K562 (cell line): Measurements from ENCODE around the gene CCR5AS.
A peak's percentile ranks its signal among the peaks of the same experiment; 100 is the strongest.

Experiments
- ATF4 ChIP-seq: fragments of 450-650 bp; formaldehyde crosslinking; IDR thresholded peaks from 2 replicates; pipeline ENCODE4 v1.4.0; 2022; ENCODE audit warnings: mild to moderate bottlenecking, moderate library complexity
- CBFA2T2 ChIP-seq: fragments of 450-650 bp; conservative IDR thresholded peaks from 2 replicates; pipeline ENCODE4 v1.6.1; 2017; ENCODE audit warnings: mild to moderate bottlenecking
- CXXC5 ChIP-seq: fragments of 250-450 bp; sonication (Bioruptor Pico); IDR thresholded peaks from 2 replicates; pipeline ENCODE4 v1.8.0; 2022; ENCODE audit warnings: inconsistent platforms, mild to moderate bottlenecking, moderate library complexity
- FOSL1 ChIP-seq: fragments of 200-800 bp; sonication (Bioruptor generic); conservative IDR thresholded peaks from 2 replicates; pipeline ENCODE4 v1.6.1; 2016; ENCODE audit warnings: missing genetic modification characterization, missing compliant biosample characterization
- FOXK2 ChIP-seq, 2 experiments: fragments of 450-650 bp; IDR thresholded peaks in 1 of 2; conservative IDR thresholded peaks in 1 of 2; 2 replicates each; pipeline ENCODE4 v1.6.1; 2016; ENCODE audit warnings: low read depth in 2 of 2, mild to moderate bottlenecking in 1 of 2
- HOXB6 ChIP-seq: fragments of 250-450 bp; sonication (Bioruptor Pico); IDR thresholded peaks from 2 replicates; pipeline ENCODE4 v1.5.1; 2022; ENCODE audit warnings: mild to moderate bottlenecking, borderline replicate concordance
- MED1 ChIP-seq: sonication (generic); formaldehyde crosslinking; IDR thresholded peaks from 2 replicates; pipeline ENCODE4 v1.8.1; 2023; ENCODE audit warnings: missing genetic modification reagents, borderline replicate concordance
- OTX1 ChIP-seq: fragments of 450-650 bp; formaldehyde crosslinking; IDR thresholded peaks from 2 replicates; pipeline ENCODE4 v1.4.0; 2022; ENCODE audit warnings: mild to moderate bottlenecking
- RBM17 ChIP-seq: fragments of 200-400 bp; formaldehyde crosslinking; IDR thresholded peaks from 2 replicates; pipeline ENCODE4 v1.6.1; 2017; ENCODE audit warnings: low read depth, mild to moderate bottlenecking, low read length, borderline replicate concordance
- ZBTB7A ChIP-seq: IDR thresholded peaks from 2 replicates; pipeline ENCODE4 v1.6.1; 2011; ENCODE audit warnings: low read depth, mild to moderate bottlenecking, low read length, moderate library complexity, borderline replicate concordance; ENCODE audit not compliant: control insufficient read depth
- ZMIZ1 ChIP-seq, 2 experiments: fragments of 150-350 bp in 1 of 2; IDR thresholded peaks; 2 replicates each; pipeline ENCODE4 v1.6.1; 2012 to 2016; ENCODE audit warnings: low read depth in 2 of 2, low read length in 2 of 2, mild to moderate bottlenecking in 1 of 2, moderate library complexity in 1 of 2
- ZNF224 ChIP-seq: sonication (generic); formaldehyde crosslinking; IDR thresholded peaks from 2 replicates; pipeline ENCODE4 v1.8.0; 2022; ENCODE audit warnings: mild to moderate bottlenecking, missing genetic modification reagents
- ZNF778 ChIP-seq: fragments of 450-650 bp; formaldehyde crosslinking; IDR thresholded peaks from 2 replicates; pipeline ENCODE4 v1.4.0; 2020; ENCODE audit warnings: mild to moderate bottlenecking, moderate library complexity
- TF ChIP-seq, protein P1 (sequence below): sonication (generic); formaldehyde crosslinking; IDR thresholded peaks from 2 replicates; pipeline ENCODE4 v1.8.0; 2022; ENCODE audit warnings: missing genetic modification reagents, mild to moderate bottlenecking, borderline replicate concordance
- TF ChIP-seq, protein P2 (sequence below): sonication (generic); formaldehyde crosslinking; IDR thresholded peaks from 2 replicates; pipeline ENCODE4 v1.8.1; 2023; ENCODE audit warnings: mild to moderate bottlenecking, missing genetic modification reagents, moderate library complexity
- TF ChIP-seq, protein P3 (sequence below): sonication (generic); formaldehyde crosslinking; IDR thresholded peaks from 2 replicates; pipeline ENCODE4 v1.8.1; 2023; ENCODE audit warnings: mild to moderate bottlenecking, missing genetic modification reagents

Gene CCR5AS

DNA sequence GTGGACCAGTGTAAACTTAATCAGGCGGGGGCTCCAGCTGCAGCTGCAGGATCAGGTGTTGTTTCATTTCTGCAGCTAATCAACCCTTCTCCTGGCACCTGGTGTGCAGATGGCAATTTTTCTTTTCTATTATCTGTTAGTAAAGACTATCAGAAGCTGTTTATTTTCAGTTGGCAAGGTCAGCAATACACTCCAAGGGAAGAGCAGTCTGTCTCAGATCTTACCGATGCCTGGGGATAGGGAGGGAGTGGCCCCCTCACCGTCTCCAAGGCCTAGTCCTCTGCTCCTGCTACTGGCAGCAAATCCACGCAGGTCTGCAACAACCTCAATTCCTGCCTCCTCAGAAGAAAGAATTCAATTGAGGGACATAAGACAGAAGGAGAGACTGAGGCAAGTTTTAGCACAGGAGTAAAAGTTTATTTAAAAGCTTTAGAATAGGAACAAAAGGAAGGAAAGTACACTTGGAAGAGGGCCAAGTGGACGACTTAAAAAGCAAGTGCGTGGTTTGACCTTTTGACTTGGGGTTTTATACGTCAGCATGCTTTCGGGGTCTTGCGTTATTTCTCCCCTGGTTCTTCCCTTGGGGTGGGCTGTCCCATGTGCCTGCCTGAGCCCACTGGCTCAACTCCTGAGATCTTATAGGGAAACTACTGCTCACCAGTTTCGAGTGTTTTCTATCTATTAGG, 9.4 kb upstream of the CCR5AS start (continued):
- TF ChIP-seq ZBTB7A: no peak
- TF ChIP-seq, protein P1, sequence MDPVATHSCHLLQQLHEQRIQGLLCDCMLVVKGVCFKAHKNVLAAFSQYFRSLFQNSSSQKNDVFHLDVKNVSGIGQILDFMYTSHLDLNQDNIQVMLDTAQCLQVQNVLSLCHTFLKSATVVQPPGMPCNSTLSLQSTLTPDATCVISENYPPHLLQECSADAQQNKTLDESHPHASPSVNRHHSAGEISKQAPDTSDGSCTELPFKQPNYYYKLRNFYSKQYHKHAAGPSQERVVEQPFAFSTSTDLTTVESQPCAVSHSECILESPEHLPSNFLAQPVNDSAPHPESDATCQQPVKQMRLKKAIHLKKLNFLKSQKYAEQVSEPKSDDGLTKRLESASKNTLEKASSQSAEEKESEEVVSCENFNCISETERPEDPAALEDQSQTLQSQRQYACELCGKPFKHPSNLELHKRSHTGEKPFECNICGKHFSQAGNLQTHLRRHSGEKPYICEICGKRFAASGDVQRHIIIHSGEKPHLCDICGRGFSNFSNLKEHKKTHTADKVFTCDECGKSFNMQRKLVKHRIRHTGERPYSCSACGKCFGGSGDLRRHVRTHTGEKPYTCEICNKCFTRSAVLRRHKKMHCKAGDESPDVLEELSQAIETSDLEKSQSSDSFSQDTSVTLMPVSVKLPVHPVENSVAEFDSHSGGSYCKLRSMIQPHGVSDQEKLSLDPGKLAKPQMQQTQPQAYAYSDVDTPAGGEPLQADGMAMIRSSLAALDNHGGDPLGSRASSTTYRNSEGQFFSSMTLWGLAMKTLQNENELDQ (CRISPR knock-in tag): no peak
- TF ChIP-seq HOXB6 (CRISPR knock-in tag): no peak
- TF ChIP-seq ATF4 (CRISPR knock-in tag): peak; percentile 69
- TF ChIP-seq, protein P2, sequence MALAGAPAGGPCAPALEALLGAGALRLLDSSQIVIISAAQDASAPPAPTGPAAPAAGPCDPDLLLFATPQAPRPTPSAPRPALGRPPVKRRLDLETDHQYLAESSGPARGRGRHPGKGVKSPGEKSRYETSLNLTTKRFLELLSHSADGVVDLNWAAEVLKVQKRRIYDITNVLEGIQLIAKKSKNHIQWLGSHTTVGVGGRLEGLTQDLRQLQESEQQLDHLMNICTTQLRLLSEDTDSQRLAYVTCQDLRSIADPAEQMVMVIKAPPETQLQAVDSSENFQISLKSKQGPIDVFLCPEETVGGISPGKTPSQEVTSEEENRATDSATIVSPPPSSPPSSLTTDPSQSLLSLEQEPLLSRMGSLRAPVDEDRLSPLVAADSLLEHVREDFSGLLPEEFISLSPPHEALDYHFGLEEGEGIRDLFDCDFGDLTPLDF: no peak
- TF ChIP-seq ZNF778 (CRISPR knock-in tag): no peak
- no peak for TF ChIP-seq OTX1 (CRISPR knock-in tag)
- TF ChIP-seq CXXC5 (CRISPR knock-in tag): peak; percentile 65
- 0 out of 2 replicates have a peak, but pooled peaks have one; percentile 22 for TF ChIP-seq CBFA2T2
- no peak for TF ChIP-seq MED1 (CRISPR knock-in tag)
- TF ChIP-seq FOSL1 (tag): 0 out of 2 replicates have a peak, but pooled peaks have one; percentile 31
- no peak for TF ChIP-seq RBM17
- TF ChIP-seq, protein P3, sequence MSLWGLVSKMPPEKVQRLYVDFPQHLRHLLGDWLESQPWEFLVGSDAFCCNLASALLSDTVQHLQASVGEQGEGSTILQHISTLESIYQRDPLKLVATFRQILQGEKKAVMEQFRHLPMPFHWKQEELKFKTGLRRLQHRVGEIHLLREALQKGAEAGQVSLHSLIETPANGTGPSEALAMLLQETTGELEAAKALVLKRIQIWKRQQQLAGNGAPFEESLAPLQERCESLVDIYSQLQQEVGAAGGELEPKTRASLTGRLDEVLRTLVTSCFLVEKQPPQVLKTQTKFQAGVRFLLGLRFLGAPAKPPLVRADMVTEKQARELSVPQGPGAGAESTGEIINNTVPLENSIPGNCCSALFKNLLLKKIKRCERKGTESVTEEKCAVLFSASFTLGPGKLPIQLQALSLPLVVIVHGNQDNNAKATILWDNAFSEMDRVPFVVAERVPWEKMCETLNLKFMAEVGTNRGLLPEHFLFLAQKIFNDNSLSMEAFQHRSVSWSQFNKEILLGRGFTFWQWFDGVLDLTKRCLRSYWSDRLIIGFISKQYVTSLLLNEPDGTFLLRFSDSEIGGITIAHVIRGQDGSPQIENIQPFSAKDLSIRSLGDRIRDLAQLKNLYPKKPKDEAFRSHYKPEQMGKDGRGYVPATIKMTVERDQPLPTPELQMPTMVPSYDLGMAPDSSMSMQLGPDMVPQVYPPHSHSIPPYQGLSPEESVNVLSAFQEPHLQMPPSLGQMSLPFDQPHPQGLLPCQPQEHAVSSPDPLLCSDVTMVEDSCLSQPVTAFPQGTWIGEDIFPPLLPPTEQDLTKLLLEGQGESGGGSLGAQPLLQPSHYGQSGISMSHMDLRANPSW (CRISPR knock-in tag): no peak
- peak in 1 of 2 experiments; percentile 77; a peak in 2 of 4 replicates for TF ChIP-seq ZMIZ1 (IDR thresholded peaks at IDR 0.05; ENCODE audit: low read depth in 2 of 2, low read length in 2 of 2)
- TF ChIP-seq ZNF224 (CRISPR knock-in tag): no peak
- TF ChIP-seq FOXK2 (conservative IDR thresholded peaks at IDR 0.05 in 1 of 2, IDR thresholded peaks at IDR 0.05 in 1 of 2; ENCODE audit: low read depth in 2 of 2): peak; percentile 37 to 70; a peak in 2 of 4 replicates
